AG09319 (cell line): ENCODE results near the gene NSRP1.

Source experiments
- DNase-seq: peaks from one replicate; pipeline ENCODE4 v3.0.0-alpha.2; 2010; ENCODE audit warnings: low read depth; ENCODE audit errors: extremely low read depth
- TF ChIP-seq, protein P1 (sequence below): IDR thresholded peaks from 2 replicates; pipeline ENCODE4 v1.5.1; 2011; ENCODE audit warnings: low read depth, mild to moderate bottlenecking, inconsistent platforms, low read length, moderate library complexity

Gene NSRP1

DNA sequence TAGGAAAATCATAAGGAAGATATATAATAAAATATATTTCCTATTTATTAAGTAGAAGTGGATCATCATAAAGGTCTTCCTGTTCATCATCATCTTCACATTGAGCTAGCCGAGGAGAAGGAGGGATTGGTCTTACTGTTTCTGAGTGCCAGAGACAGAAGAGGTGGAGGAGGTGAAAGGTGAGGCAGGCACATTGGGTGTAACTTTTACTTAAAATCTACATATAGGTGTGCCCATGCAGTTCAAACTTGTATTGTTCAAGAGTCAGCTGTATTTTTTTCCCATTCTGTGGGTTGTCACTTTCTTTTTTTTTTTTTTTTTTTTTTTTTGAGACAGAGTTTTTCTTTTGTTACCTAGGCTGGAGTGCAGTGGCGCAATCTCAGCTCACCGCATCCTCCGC, 34.9 kb downstream of the NSRP1 start:
- TF ChIP-seq, protein P1, sequence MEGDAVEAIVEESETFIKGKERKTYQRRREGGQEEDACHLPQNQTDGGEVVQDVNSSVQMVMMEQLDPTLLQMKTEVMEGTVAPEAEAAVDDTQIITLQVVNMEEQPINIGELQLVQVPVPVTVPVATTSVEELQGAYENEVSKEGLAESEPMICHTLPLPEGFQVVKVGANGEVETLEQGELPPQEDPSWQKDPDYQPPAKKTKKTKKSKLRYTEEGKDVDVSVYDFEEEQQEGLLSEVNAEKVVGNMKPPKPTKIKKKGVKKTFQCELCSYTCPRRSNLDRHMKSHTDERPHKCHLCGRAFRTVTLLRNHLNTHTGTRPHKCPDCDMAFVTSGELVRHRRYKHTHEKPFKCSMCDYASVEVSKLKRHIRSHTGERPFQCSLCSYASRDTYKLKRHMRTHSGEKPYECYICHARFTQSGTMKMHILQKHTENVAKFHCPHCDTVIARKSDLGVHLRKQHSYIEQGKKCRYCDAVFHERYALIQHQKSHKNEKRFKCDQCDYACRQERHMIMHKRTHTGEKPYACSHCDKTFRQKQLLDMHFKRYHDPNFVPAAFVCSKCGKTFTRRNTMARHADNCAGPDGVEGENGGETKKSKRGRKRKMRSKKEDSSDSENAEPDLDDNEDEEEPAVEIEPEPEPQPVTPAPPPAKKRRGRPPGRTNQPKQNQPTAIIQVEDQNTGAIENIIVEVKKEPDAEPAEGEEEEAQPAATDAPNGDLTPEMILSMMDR, result no peak
- DNase-seq, result no peak

DNA sequence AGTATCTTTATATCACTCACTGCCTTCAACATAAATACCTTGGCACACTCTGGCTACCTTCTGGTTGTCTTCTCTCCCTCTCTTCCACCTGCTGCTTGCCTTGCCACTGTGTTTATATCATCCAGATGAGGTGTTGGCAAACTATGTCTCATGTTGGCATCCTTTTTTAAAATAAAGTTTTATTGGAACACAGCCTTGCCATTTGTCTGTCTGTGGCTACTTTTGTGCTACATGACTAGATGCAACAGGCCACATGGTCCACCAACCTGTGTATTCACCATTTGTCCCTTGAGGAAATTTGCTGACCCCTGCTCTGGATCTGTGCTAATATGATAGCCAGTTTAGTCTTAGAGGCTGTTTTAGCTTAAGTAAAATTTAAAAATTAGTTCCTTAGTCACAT, 36.8 kb downstream of the NSRP1 start:
- TF ChIP-seq, protein P1, result no peak
- no peak for DNase-seq

DNA sequence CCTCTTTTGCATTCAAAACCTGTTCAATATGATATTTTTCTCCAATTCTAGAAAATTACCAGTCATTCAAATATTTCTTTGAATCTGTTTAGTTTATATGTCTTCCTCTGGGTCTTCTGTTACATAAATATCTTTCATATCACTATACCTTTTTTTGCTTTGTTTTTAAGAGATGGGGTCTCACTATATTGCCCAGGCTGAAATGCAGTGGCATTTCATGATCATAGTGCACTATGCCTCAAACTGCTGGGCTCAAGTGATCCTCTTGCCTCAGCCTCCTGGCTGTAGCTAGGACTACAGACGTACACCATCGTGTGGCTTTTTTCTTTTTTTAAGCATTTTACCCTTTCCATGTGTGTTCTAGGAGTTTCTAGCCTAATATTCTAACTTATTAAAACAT, 38.8 kb downstream of the NSRP1 start:
- TF ChIP-seq, protein P1, result no peak

DNA sequence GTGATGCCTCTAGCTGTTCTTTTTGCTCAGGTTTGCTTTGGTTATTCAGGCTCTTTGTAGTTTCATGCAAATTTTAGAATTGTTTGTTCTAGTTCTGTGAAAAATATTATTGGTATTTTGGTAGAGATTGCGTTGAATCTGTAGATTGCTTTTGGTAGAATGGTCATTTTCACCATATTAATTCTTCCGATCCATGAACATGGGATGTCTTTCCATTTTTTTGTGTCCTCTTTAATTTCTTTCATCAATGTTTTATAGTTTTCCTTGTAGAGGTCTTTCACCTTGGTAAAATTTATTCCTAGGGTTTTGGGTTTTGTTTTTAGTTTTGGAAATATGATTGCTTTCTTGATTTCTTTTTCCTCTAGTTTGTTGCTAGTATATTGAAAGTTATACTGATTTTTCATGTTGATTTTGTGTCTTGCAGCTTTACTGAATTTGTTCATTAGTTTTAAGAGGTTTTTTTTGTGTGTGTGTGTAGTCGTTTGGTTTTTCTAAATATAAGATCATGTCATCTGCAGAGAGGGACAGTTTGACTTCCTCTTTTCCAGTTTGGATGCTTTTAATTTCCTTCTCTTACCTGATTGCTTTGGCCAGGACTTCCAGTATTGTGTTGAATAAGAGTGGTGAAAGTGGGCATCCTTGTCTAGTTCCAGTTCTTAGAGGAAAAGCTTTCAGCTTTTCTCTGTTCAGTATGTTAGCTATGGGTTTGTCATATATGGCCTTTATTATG, 42.4 kb downstream of the NSRP1 start:
- no peak for DNase-seq
- TF ChIP-seq, protein P1, result no peak

More for the DNA sequence above, 38.8 kb downstream of the NSRP1 start:
- DNase-seq, result no peak

DNA sequence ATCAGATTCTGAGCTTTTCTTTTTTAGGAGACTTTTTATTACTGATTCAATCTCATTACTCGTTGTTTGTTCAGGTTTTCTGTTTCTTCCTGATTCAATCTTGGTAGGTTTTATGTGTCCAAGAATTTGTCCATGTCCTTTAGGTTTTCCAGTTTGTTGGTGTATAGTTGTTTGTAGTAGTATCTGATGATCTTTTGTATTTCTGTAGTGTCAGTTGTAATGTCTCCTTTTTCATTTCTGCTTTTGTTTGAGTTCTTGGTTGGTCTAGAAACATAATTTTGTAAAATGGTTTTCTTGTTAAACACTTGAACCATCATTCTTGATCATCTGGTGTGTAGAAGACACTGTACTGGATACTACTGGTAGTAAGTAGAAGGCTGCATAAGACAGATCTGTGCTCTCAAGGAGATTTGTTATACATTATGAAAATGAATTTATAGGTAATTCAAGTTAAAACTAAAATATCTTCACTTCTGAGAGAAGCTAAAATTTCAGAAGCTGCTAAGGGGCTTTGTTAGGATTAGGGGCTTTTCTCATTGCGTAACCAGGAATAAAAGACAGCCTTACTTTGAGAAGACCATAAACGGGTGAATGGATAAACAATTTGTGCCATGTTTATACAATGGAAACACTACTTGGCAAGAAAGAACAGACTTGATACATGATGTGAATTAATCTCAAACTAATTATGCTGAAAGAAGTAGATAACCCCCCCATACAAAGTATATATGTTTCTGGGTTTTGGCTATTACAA, 44.0 kb downstream of the NSRP1 start:
- TF ChIP-seq, protein P1, result no peak

DNA sequence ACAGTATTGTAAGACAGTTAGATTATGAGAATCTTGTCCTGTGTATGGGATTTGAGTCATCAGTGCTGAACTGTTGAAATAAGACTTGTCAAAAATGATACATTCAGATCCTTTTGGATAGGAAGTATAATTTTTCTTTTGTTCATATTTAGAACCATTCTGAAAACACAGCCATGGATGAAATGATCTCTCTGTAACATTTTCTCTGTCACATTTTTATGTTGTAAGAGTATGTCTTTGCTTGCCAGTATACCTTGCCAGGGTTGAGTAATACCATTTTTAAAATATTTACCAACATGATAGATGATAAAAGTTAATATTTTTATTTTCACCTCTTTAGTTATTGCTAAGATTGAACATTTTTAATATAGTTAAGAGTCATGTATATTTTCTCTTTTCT, 45.0 kb downstream of the NSRP1 start:
- no peak for DNase-seq
- TF ChIP-seq, protein P1, result no peak

More for the DNA sequence above, 44.0 kb downstream of the NSRP1 start:
- DNase-seq, result no peak

DNA sequence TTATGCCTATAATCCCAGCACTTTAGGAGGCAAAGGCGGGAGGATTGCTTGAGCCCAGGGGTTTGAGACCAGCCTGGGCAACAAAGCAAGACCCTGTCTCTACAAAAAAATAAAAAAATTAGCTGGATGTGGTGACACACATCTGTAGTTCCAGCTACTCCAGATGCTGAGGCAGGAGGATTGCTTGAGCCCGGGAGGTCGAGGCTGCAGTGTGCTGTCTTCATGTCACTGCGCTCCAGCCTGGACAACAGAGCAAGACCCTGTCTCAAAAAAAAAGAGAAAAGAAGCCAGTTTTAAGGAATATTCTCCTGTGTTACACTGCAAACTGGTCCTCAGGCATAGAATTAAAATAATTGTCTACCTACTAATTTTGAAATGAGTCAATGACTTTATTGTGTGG, 47.9 kb downstream of the NSRP1 start:
- TF ChIP-seq, protein P1, result no peak
- no peak for DNase-seq
